Sigmoid colon (tissue), 4 donors: ENCODE measurements around the gene ANKRD53.

ENCODE experiments used
- POLR2AphosphoS5 ChIP-seq, 4 donors: sonication (generic); formaldehyde crosslinking; IDR thresholded peaks; one replicate each; pipeline ENCODE4 v1.6.1; 2017; ENCODE audit warnings: antibody characterized with exemption in 4 of 4
- TF ChIP-seq, protein P1 (sequence below), 4 experiments: fragments of 450-650 bp in 3 of 4; fragments of 200-600 bp in 1 of 4; IDR thresholded peaks; one replicate each; pipeline ENCODE4 v1.5.1; 2016 to 2019; ENCODE audit warnings: antibody characterized with exemption in 4 of 4, mild to moderate bottlenecking in 3 of 4, moderate library complexity in 2 of 4

DNA sequence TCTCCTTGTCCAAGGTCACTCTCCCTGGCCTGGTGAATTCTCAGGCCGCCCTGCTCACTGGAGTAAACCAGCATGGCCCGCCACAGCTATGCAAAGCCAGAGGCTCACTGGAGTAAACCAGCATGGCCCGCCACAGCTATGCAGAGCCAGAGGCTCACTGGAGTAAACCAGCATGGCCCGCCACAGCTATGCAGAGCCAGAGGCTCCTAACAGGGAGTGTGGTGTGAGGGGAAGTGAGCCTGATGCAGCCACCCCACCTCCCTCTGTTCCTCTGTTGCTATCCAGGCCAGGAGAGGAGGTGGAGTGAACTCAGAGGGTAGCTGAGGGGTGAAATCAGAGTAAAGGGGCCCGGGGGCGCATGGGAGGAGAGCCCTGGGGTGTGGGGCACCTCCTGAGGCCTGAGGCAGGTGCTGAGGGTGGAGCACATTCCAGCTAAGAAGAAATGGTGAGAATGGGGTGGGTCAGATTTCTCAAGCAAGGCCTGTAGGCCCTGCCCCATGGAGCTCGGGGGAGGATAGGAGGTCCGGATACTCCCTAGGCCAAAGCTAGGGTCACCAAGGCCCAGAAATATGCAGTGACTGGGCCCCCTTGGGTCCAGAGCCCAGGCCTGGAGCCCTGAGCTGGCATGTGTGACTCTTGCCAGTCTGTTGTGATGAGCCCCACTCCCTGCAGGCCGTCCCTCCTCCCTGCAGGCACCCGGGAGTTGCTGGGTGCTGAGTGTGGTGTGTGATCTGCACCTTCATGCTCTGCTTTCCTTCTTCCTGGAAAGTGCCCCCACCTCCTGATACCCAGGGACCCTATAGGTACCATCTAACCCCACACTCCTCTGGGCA, 41.2 kb upstream of the ANKRD53 start:
- TF ChIP-seq, protein P1, sequence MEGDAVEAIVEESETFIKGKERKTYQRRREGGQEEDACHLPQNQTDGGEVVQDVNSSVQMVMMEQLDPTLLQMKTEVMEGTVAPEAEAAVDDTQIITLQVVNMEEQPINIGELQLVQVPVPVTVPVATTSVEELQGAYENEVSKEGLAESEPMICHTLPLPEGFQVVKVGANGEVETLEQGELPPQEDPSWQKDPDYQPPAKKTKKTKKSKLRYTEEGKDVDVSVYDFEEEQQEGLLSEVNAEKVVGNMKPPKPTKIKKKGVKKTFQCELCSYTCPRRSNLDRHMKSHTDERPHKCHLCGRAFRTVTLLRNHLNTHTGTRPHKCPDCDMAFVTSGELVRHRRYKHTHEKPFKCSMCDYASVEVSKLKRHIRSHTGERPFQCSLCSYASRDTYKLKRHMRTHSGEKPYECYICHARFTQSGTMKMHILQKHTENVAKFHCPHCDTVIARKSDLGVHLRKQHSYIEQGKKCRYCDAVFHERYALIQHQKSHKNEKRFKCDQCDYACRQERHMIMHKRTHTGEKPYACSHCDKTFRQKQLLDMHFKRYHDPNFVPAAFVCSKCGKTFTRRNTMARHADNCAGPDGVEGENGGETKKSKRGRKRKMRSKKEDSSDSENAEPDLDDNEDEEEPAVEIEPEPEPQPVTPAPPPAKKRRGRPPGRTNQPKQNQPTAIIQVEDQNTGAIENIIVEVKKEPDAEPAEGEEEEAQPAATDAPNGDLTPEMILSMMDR (IDR thresholded peaks at IDR 0.05), result no peak
- no peak for TF ChIP-seq POLR2AphosphoS5 (IDR thresholded peaks at IDR 0.05)
